Measurements from ENCODE around the gene RAP1B.

RAP1B gene

GRCh38 chr12:68622250-68622649 lies 11.6 kb downstream of the RAP1B start:
- WGBS (ENCODE audit: insufficient coverage) = 100% methylated on average over 1 of the region's 1 CpG
- H3K27ac ChIP-seq (ENCODE audit: insufficient read depth in 1 of 2, low read depth in 1 of 2, low read length in 2 of 2, poor library complexity in 1 of 2, severe bottlenecking in 2 of 2) = peak overlapping the region in 1 of 2 experiments; percentile 52
- H3K9me3 ChIP-seq (ENCODE audit: control extremely low read depth in 1 of 5, control insufficient read depth in 4 of 5, insufficient read depth in 2 of 5, low read depth in 1 of 5, low read length in 4 of 5) = peaks cover 0 to 5% (median 0%) of the 10 kb centered on the region in 5 experiments
- H3K4me3 ChIP-seq (ENCODE audit: control insufficient read depth in 1 of 7, extremely low read depth in 1 of 7, insufficient read depth in 4 of 7, low read depth in 2 of 7, low read length in 6 of 7) = no peak overlapping the region
- ChIA-PET CTCF (interaction anchor here (1.5 kb wide), 1 partner anchor 187 kb away, joined by 3 read pairs; no protein-coding TSS in a partner anchor), POLR2A (interaction anchor here (1.5 kb wide), 1 partner anchor 11 kb away, joined by 3 read pairs; no protein-coding TSS in a partner anchor)
- peaks cover 10 to 44% (median 17%) of the 10 kb centered on the region in 4 experiments for H3K4me1 ChIP-seq (ENCODE audit: control extremely low read depth in 1 of 4, control insufficient read depth in 4 of 4, insufficient read depth in 4 of 4, low read length in 3 of 4)
- peaks cover 4 to 37% (median 27%) of the 10 kb centered on the region in 4 experiments for H3K36me3 ChIP-seq (ENCODE audit: control insufficient read depth in 4 of 4, insufficient read depth in 4 of 4, low read length in 3 of 4)
- no peaks in the 10 kb centered on the region for H3K27me3 ChIP-seq (replicated peaks in 2 of 5; ENCODE audit: control insufficient read depth in 4 of 5, insufficient read depth in 5 of 5, low read length in 4 of 5)
- DNase-seq = no peak

DNA sequence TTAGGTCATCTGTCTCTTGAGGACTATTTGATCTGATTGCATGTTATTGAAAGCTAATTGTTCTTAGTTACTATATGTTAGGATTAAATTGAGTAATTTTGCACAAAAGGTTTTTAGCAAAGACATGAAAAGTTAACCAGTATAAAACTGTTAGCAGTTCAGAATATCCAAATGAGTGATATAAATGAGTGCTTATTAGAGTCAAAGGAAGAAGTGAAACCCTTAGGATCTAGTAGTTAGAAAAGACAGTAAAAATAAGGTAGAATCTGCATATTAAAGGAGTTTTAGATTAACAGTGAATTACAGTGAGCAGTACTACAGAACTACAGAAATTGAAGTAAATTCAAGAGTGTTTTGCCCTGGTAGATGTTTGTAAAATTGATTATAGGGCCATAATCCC lies 12.4 kb downstream of the RAP1B start:
- ChIA-PET POLR2A (no interaction called here), CTCF (interaction anchor here (0.6 to 1.5 kb wide), 2 partner anchors 16 to 188 kb away, joined by 3 read pairs; no protein-coding TSS in a partner anchor)
- Histone ChIP-seq H3K36me3 (ENCODE audit: control insufficient read depth in 4 of 4, insufficient read depth in 4 of 4, low read length in 3 of 4) (peaks cover 4 to 45% (median 31%) of the 10 kb centered on the region in 4 experiments), H3K27ac (ENCODE audit: insufficient read depth in 1 of 2, low read depth in 1 of 2, low read length in 2 of 2, poor library complexity in 1 of 2, severe bottlenecking in 2 of 2) (peak overlapping the region in 1 of 2 experiments; percentile 52), H3K4me1 (ENCODE audit: control extremely low read depth in 1 of 4, control insufficient read depth in 4 of 4, insufficient read depth in 4 of 4, low read length in 3 of 4) (peaks cover 10 to 39% (median 14%) of the 10 kb centered on the region in 4 experiments), H3K4me3 (ENCODE audit: control insufficient read depth in 1 of 7, extremely low read depth in 1 of 7, insufficient read depth in 4 of 7, low read depth in 2 of 7, low read length in 6 of 7) (no peak overlapping the region), H3K27me3 (replicated peaks in 2 of 5; ENCODE audit: control insufficient read depth in 4 of 5, insufficient read depth in 5 of 5, low read length in 4 of 5) (no peaks in the 10 kb centered on the region), H3K9me3 (ENCODE audit: control extremely low read depth in 1 of 5, control insufficient read depth in 4 of 5, insufficient read depth in 2 of 5, low read depth in 1 of 5, low read length in 4 of 5) (peaks cover 0 to 11% (median 5%) of the 10 kb centered on the region in 5 experiments)
- no peak for DNase-seq

DNA sequence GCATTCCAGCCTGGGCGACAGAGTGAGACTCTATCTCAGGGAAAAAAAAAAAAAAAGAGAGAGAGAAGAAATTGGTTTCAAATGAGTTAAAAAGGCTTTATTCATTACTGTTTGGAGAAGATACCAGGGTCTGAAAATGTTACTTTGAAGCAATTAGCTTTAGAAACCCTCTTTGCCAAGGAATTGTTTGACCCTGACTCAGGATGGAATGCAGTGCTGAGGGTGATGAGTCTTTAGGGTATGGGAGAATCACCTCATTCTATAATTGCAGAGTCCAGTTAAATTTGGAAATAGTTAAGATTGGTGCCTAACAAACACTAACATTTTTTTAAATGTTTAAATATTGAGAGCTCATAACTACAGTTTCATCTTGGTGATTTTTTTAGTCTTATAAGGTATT lies 13.3 kb downstream of the RAP1B start:
- Histone ChIP-seq H3K4me3 (ENCODE audit: control insufficient read depth in 1 of 7, extremely low read depth in 1 of 7, insufficient read depth in 4 of 7, low read depth in 2 of 7, low read length in 6 of 7) (no peak overlapping the region), H3K27me3 (replicated peaks in 2 of 5; ENCODE audit: control insufficient read depth in 4 of 5, insufficient read depth in 5 of 5, low read length in 4 of 5) (no peaks in the 10 kb centered on the region), H3K36me3 (ENCODE audit: control insufficient read depth in 4 of 4, insufficient read depth in 4 of 4, low read length in 3 of 4) (peaks cover 4 to 42% (median 31%) of the 10 kb centered on the region in 4 experiments), H3K27ac (ENCODE audit: insufficient read depth in 1 of 2, low read depth in 1 of 2, low read length in 2 of 2, poor library complexity in 1 of 2, severe bottlenecking in 2 of 2) (no peak overlapping the region), H3K4me1 (ENCODE audit: control extremely low read depth in 1 of 4, control insufficient read depth in 4 of 4, insufficient read depth in 4 of 4, low read length in 3 of 4) (peaks cover 9 to 35% (median 11%) of the 10 kb centered on the region in 4 experiments), H3K9me3 (ENCODE audit: control extremely low read depth in 1 of 5, control insufficient read depth in 4 of 5, insufficient read depth in 2 of 5, low read depth in 1 of 5, low read length in 4 of 5) (peaks cover 0 to 13% (median 7%) of the 10 kb centered on the region in 5 experiments)
- WGBS (ENCODE audit: insufficient coverage) = 100% methylated on average over 1 of the region's 1 CpG
- DNase-seq = no peak
- CTCF ChIA-PET = interaction anchor here (0.6 to 2.5 kb wide), 3 partner anchors 8 to 265 kb away, joined by 3 to 11 read pairs (median 3); no protein-coding TSS in a partner anchor
- POLR2A ChIA-PET = no interaction called here

GRCh38 chr12:68624933-68625332 lies 14.2 kb downstream of the RAP1B start:
- 100% methylated on average over 1 of the region's 2 CpGs for WGBS (ENCODE audit: insufficient coverage)
- H3K9me3 ChIP-seq (ENCODE audit: control extremely low read depth in 1 of 5, control insufficient read depth in 4 of 5, insufficient read depth in 2 of 5, low read depth in 1 of 5, low read length in 4 of 5) = peaks cover 0 to 13% (median 7%) of the 10 kb centered on the region in 5 experiments
- peaks cover 8 to 34% (median 11%) of the 10 kb centered on the region in 4 experiments for H3K4me1 ChIP-seq (ENCODE audit: control extremely low read depth in 1 of 4, control insufficient read depth in 4 of 4, insufficient read depth in 4 of 4, low read length in 3 of 4)
- CTCF ChIA-PET = interaction anchor here (1.0 to 2.5 kb wide), 3 partner anchors 9 to 266 kb away, joined by 3 to 11 read pairs (median 3); no protein-coding TSS in a partner anchor
- peaks cover 4 to 41% (median 32%) of the 10 kb centered on the region in 4 experiments for H3K36me3 ChIP-seq (ENCODE audit: control insufficient read depth in 4 of 4, insufficient read depth in 4 of 4, low read length in 3 of 4)
- H3K4me3 ChIP-seq (ENCODE audit: control insufficient read depth in 1 of 7, extremely low read depth in 1 of 7, insufficient read depth in 4 of 7, low read depth in 2 of 7, low read length in 6 of 7) = no peak overlapping the region
- no peak for DNase-seq
- H3K27ac ChIP-seq (ENCODE audit: insufficient read depth in 1 of 2, low read depth in 1 of 2, low read length in 2 of 2, poor library complexity in 1 of 2, severe bottlenecking in 2 of 2) = peak overlapping the region in 1 of 2 experiments; percentile 17
- no peaks in the 10 kb centered on the region for H3K27me3 ChIP-seq (replicated peaks in 2 of 5; ENCODE audit: control insufficient read depth in 4 of 5, insufficient read depth in 5 of 5, low read length in 4 of 5)
- POLR2A ChIA-PET = no interaction called here

DNA sequence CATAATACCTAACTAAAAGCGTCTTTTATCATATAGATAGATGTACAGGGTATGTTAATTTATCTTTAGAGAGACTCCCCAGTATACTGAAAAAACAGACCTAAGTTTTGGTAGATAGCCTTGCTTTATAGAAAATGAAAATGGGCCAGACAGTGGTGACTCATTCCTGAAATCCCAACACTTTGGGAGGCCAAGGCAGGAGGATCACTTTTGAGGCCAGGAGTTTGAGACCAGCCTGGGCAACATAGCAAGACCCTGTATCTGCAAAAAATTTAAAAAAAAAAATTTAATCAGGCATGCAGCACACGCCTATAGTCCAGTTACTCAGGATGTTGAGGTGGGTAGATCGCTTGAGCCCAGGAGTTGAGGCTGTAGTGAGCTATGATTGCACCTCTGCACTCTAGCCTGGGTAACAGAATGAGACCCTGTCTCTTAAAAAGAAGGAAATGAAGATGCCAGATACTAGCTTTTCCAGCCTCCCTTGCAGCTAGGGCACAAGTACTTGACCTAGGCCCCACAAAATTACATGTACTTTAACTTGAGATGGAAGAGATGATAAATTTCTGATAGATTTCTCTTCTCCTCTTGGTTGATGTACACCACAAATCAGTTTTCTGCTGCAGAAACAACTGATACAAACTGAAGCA lies 17.1 kb downstream of the RAP1B start:
- Histone ChIP-seq H3K4me1 (ENCODE audit: control extremely low read depth in 1 of 4, control insufficient read depth in 4 of 4, insufficient read depth in 4 of 4, low read length in 3 of 4) (peaks cover 0 to 21% (median 4%) of the 10 kb centered on the region in 4 experiments), H3K27me3 (replicated peaks in 2 of 5; ENCODE audit: control insufficient read depth in 4 of 5, insufficient read depth in 5 of 5, low read length in 4 of 5) (no peaks in the 10 kb centered on the region), H3K4me3 (ENCODE audit: control insufficient read depth in 1 of 7, extremely low read depth in 1 of 7, insufficient read depth in 4 of 7, low read depth in 2 of 7, low read length in 6 of 7) (no peak overlapping the region), H3K36me3 (ENCODE audit: control insufficient read depth in 4 of 4, insufficient read depth in 4 of 4, low read length in 3 of 4) (peaks cover 4 to 48% (median 29%) of the 10 kb centered on the region in 4 experiments), H3K9me3 (ENCODE audit: control extremely low read depth in 1 of 5, control insufficient read depth in 4 of 5, insufficient read depth in 2 of 5, low read depth in 1 of 5, low read length in 4 of 5) (peaks cover 0 to 13% (median 7%) of the 10 kb centered on the region in 5 experiments), H3K27ac (ENCODE audit: insufficient read depth in 1 of 2, low read depth in 1 of 2, low read length in 2 of 2, poor library complexity in 1 of 2, severe bottlenecking in 2 of 2) (no peak overlapping the region)
- DNase-seq = no peak
- ChIA-PET POLR2A (no interaction called here), CTCF (interaction anchor here (1.4 to 6.9 kb wide), 3 partner anchors 10 to 296 kb away, joined by 3 to 39 read pairs (median 4); partner anchors contain the start of gene MDM1)
- WGBS (ENCODE audit: insufficient coverage) = 100% methylated on average over 2 of the region's 3 CpGs

DNA sequence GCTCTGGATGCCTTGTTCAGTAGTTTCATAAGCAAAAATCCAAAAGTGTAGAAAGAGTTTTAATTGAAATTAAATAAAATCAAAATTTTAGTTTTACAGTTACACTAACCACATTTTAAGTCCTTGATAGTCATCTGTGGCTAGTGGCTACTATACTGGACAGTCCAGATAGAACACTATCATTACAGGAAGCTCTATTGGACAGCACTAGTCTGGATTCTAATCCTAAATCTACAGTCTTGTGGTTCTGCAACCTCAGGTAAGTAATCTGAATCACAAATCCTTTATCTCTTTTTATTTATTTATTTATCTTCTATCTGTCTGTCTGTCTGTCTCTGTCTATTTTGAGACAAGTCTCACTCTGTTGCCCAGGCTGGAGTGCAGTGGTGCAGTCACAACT lies 18.0 kb downstream of the RAP1B start:
- H3K4me1 ChIP-seq (ENCODE audit: control extremely low read depth in 1 of 4, control insufficient read depth in 4 of 4, insufficient read depth in 4 of 4, low read length in 3 of 4) = peaks cover 0 to 25% (median 4%) of the 10 kb centered on the region in 4 experiments
- CTCF ChIA-PET = interaction anchor here (1.4 to 6.9 kb wide), 4 partner anchors 10 to 297 kb away, joined by 3 to 39 read pairs (median 4); partner anchors contain the start of gene MDM1
- no peak for DNase-seq

GRCh38 chr12:68630050-68630449 lies 19.4 kb downstream of the RAP1B start:
- no peak for DNase-seq
- H3K36me3 ChIP-seq (ENCODE audit: control insufficient read depth in 4 of 4, insufficient read depth in 4 of 4, low read length in 3 of 4) = peaks cover 4 to 47% (median 24%) of the 10 kb centered on the region in 4 experiments
- peaks cover 0 to 13% (median 7%) of the 10 kb centered on the region in 5 experiments for H3K9me3 ChIP-seq (ENCODE audit: control extremely low read depth in 1 of 5, control insufficient read depth in 4 of 5, insufficient read depth in 2 of 5, low read depth in 1 of 5, low read length in 4 of 5)
- H3K27ac ChIP-seq (ENCODE audit: insufficient read depth in 1 of 2, low read depth in 1 of 2, low read length in 2 of 2, poor library complexity in 1 of 2, severe bottlenecking in 2 of 2) = peak overlapping the region in 1 of 2 experiments; percentile 30
- POLR2A ChIA-PET = interaction anchor here (0.6 to 1.2 kb wide), 2 partner anchors 11 to 53 kb away, joined by 3 to 6 read pairs; no protein-coding TSS in a partner anchor
- CTCF ChIA-PET = interaction anchor here (0.6 to 6.9 kb wide), 4 partner anchors 9 to 296 kb away, joined by 3 to 39 read pairs (median 4); no protein-coding TSS in a partner anchor
- no peaks in the 10 kb centered on the region for H3K27me3 ChIP-seq (replicated peaks in 2 of 5; ENCODE audit: control insufficient read depth in 4 of 5, insufficient read depth in 5 of 5, low read length in 4 of 5)
- no peak overlapping the region for H3K4me3 ChIP-seq (ENCODE audit: control insufficient read depth in 1 of 7, extremely low read depth in 1 of 7, insufficient read depth in 4 of 7, low read depth in 2 of 7, low read length in 6 of 7)
- peaks cover 0 to 28% (median 8%) of the 10 kb centered on the region in 4 experiments for H3K4me1 ChIP-seq (ENCODE audit: control extremely low read depth in 1 of 4, control insufficient read depth in 4 of 4, insufficient read depth in 4 of 4, low read length in 3 of 4)

More for the DNA sequence above, 18.0 kb downstream of the RAP1B start:
- Histone ChIP-seq H3K36me3 (ENCODE audit: control insufficient read depth in 4 of 4, insufficient read depth in 4 of 4, low read length in 3 of 4) (peaks cover 4 to 51% (median 29%) of the 10 kb centered on the region in 4 experiments), H3K4me3 (ENCODE audit: control insufficient read depth in 1 of 7, extremely low read depth in 1 of 7, insufficient read depth in 4 of 7, low read depth in 2 of 7, low read length in 6 of 7) (no peak overlapping the region), H3K27me3 (replicated peaks in 2 of 5; ENCODE audit: control insufficient read depth in 4 of 5, insufficient read depth in 5 of 5, low read length in 4 of 5) (no peaks in the 10 kb centered on the region), H3K27ac (ENCODE audit: insufficient read depth in 1 of 2, low read depth in 1 of 2, low read length in 2 of 2, poor library complexity in 1 of 2, severe bottlenecking in 2 of 2) (no peak overlapping the region), H3K9me3 (ENCODE audit: control extremely low read depth in 1 of 5, control insufficient read depth in 4 of 5, insufficient read depth in 2 of 5, low read depth in 1 of 5, low read length in 4 of 5) (peaks cover 0 to 13% (median 7%) of the 10 kb centered on the region in 5 experiments)
- POLR2A ChIA-PET = no interaction called here
